ENCODE data around the gene FBXO3. TPM values are rescaled to one million over a fixed set of nuclear protein-coding genes. Genes with fewer than 3 reads are reported as not detected.

Gene FBXO3
- total RNA-seq, 1 donor from 2014 or later: 28.7 TPM

DNA sequence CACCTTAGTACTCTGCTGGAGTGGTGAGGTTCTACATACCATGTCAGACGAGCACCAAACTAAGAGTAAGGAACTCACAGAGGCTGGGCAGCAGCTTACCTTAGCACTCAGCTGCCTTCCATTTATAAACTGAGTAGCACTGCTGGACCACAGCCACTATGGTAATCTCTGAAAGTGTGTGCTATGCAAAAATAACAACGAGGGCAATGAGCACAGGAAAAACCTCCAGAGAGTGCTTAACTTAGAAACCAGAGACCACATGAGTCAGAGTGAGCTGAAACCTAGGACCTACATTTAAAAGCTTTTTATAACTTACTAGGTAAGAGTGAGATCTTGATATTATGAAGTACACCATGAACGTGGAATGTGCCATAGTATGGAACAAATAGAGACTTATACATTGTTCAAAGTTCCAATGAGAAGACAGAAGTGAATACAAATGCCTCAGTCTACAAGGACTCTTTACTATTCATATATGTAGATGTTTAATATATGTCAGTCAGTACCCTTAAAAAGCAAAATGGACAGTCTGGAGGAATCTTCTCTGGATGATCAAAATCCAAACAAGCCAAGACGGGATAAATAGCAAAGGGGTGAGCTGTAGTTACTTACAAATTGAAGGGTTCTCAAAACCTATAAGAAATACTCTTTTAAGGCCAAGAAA is 20.9 kb downstream of the FBXO3 start:
- Mint-ChIP-seq H3K4me3 (no peak overlapping the region), H3K27ac (no peak overlapping the region), H3K4me1 (peaks cover under 1% of the 10 kb centered on the region), H3K27me3 (ENCODE audit: low read depth) (no peaks in the 10 kb centered on the region), H3K9me3 (no peaks in the 10 kb centered on the region), H3K36me3 (peaks cover 29% of the 10 kb centered on the region)
- DNase-seq (ENCODE audit: low spot score in 2 of 2, unreplicated experiment in 2 of 2): no peak
- TF ChIP-seq, protein P1, sequence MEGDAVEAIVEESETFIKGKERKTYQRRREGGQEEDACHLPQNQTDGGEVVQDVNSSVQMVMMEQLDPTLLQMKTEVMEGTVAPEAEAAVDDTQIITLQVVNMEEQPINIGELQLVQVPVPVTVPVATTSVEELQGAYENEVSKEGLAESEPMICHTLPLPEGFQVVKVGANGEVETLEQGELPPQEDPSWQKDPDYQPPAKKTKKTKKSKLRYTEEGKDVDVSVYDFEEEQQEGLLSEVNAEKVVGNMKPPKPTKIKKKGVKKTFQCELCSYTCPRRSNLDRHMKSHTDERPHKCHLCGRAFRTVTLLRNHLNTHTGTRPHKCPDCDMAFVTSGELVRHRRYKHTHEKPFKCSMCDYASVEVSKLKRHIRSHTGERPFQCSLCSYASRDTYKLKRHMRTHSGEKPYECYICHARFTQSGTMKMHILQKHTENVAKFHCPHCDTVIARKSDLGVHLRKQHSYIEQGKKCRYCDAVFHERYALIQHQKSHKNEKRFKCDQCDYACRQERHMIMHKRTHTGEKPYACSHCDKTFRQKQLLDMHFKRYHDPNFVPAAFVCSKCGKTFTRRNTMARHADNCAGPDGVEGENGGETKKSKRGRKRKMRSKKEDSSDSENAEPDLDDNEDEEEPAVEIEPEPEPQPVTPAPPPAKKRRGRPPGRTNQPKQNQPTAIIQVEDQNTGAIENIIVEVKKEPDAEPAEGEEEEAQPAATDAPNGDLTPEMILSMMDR (IDR thresholded peaks at IDR 0.05; ENCODE audit: unreplicated experiment): no peak

DNA sequence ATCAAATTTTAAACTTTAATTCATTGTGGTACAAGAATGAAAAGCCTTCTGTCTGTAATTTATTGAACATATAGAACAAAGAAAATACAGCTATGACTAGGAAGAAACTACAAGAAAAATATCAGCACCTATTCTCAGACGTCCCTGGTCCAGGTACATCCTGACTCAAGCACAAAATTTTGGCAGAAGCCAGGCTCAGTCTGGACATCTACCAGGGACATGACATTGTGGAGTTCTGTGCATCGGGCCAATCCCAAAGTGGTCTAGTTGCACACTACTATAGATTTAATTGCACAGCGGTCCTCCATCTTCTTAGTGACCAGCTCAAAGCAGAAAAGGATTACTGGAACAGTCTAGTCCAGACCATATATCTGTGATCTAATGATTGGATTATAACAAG is 22.4 kb downstream of the FBXO3 start:
- Mint-ChIP-seq H3K9me3 (no peaks in the 10 kb centered on the region), H3K36me3 (peaks cover 28% of the 10 kb centered on the region), H3K27ac (no peak overlapping the region), H3K4me3 (no peak overlapping the region), H3K27me3 (ENCODE audit: low read depth) (no peaks in the 10 kb centered on the region), H3K4me1 (peaks cover 8% of the 10 kb centered on the region)
- no peak for DNase-seq (ENCODE audit: low spot score in 2 of 2, unreplicated experiment in 2 of 2)
- TF ChIP-seq, protein P1 (IDR thresholded peaks at IDR 0.05; ENCODE audit: unreplicated experiment): no peak

DNA sequence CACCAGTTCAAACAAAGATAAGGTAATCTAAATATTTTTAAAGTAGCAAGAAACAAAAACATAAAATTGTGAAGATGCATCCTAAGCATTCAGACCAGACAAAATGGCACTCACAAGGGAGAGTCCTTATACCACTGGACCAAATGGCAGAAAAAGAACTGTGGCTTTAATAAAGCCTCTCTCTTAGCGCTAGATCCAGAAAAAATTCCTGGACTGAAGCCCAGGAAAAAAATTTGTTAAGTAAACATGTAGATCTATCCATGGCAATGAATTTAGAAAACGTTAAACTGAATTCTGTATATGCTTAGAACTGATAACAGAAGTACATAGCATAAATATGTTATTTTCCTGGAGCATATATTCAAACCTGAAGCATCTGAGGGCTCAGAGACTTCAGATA is 26.3 kb downstream of the FBXO3 start:
- TF ChIP-seq, protein P1 (IDR thresholded peaks at IDR 0.05; ENCODE audit: unreplicated experiment): no peak
- no peak overlapping the region for H3K4me3 Mint-ChIP-seq
- peaks cover 8% of the 10 kb centered on the region for H3K4me1 Mint-ChIP-seq
- H3K27ac Mint-ChIP-seq: peak overlapping the region; percentile 21
- no peaks in the 10 kb centered on the region for H3K9me3 Mint-ChIP-seq
- no peak for DNase-seq (ENCODE audit: low spot score in 2 of 2, unreplicated experiment in 2 of 2)
- H3K36me3 Mint-ChIP-seq: peaks cover 12% of the 10 kb centered on the region
- H3K27me3 Mint-ChIP-seq (ENCODE audit: low read depth): no peaks in the 10 kb centered on the region

DNA sequence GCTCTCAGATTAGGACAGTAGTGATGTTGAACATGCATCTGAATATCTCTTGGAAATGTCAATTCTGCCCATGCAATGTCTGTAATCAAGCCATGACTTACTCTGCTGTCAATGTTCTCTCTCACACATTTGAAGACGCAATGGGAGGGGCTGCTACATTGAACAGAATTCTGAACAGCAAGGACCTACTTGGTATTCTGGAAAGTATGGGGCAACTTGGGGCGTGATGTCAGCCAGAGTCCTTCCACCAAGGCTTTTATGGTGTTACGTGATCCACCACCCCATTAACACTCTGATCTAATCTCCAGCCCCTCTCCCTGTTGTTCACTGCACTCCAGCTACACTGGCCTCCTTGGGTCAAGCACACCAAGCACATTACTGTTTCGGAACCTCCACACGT is 31.0 kb downstream of the FBXO3 start:
- no peaks in the 10 kb centered on the region for H3K27me3 Mint-ChIP-seq (ENCODE audit: low read depth)
- TF ChIP-seq, protein P1 (IDR thresholded peaks at IDR 0.05; ENCODE audit: unreplicated experiment): no peak
- no peaks in the 10 kb centered on the region for H3K9me3 Mint-ChIP-seq
- no peak overlapping the region for H3K27ac Mint-ChIP-seq
- H3K36me3 Mint-ChIP-seq: peaks cover 9% of the 10 kb centered on the region
- no peak for DNase-seq (ENCODE audit: low spot score in 2 of 2, unreplicated experiment in 2 of 2)
- no peak overlapping the region for H3K4me3 Mint-ChIP-seq
- peaks cover 7% of the 10 kb centered on the region for H3K4me1 Mint-ChIP-seq

DNA sequence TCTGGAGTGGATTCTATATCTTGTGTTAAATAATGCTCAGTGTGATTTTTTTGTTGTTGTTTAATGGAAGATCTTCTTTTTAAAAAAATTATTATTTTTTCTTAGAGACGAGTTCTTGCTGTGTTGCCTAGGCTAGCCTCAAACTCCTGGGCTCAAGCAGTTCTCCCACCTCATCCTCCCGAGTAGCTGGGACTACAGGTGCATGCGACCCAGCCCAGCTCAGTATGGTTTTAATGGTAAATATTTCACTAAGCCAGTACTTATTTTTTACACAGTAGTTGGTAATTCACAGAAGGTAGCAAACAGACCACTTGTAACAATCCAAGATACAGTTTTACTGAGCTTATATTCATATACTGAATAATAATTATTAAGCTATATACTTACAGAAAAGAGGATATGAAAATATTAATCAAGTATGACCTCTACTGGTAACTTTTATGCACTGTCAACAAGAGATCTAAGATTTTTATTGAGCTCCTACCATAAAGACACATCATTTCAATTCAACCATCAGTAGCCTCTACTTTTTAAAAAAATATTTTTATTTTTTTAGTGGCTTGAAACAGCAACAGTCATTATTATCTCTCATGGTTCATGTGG is 32.0 kb downstream of the FBXO3 start:
- Mint-ChIP-seq H3K36me3 (peaks cover 9% of the 10 kb centered on the region), H3K4me3 (no peak overlapping the region), H3K27me3 (ENCODE audit: low read depth) (no peaks in the 10 kb centered on the region), H3K27ac (no peak overlapping the region), H3K4me1 (no peaks in the 10 kb centered on the region), H3K9me3 (no peaks in the 10 kb centered on the region)
- TF ChIP-seq, protein P1 (IDR thresholded peaks at IDR 0.05; ENCODE audit: unreplicated experiment): peak; percentile 53
- DNase-seq (ENCODE audit: low spot score in 2 of 2, unreplicated experiment in 2 of 2): no peak
